ENCODE results near the gene RNF175.

The RNF175 gene

DNA sequence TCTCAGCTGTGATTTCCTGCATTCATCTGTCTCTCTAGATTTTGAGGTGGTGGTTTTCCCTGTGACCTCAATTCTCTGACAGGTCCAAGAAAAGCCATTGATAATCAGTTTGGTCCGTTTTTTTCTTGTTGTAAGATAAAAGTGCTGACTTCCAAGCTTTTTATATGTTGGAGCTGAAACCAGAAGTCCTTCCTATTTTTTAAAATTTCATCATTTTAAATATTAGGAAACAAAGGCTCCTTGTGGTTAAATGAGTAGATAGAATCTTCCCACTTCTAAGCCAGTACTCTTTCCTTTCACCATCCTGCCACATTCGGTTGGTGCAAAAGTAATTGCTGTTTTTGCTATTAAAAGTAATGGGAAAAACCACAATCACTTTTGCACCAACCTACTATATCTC lies 18.3 kb downstream of the RNF175 start:
- no peak for DNase-seq

- no peak for DNase-seq
Observed at GRCh38 chr4:153735906-153736461, 23.8 kb downstream of the RNF175 start.

GRCh38 chr4:153733751-153734448 lies 25.9 kb downstream of the RNF175 start:
- no peak for DNase-seq

- DNase-seq = no peak
Observed at GRCh38 chr4:153731239-153731638, 28.6 kb downstream of the RNF175 start.

DNA sequence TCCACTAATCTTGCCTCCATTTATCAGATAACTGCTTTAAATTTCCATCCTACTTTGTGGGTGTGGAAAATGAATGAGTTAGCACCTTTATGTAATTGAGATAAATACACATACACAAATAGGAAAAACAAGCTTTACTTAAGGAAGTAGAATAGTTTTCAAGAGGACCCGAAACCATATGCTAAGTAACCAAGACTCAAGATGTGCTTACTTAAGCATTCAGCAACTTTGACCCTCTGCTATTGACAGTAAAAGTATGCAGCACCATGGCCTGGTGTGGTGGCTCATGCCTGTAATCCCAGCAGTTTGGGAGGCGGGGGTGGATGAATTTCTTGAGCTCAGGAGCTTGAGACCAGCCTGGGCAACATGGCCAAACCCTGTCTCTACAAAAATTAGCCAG lies 29.9 kb downstream of the RNF175 start:
- DNase-seq = no peak

DNA sequence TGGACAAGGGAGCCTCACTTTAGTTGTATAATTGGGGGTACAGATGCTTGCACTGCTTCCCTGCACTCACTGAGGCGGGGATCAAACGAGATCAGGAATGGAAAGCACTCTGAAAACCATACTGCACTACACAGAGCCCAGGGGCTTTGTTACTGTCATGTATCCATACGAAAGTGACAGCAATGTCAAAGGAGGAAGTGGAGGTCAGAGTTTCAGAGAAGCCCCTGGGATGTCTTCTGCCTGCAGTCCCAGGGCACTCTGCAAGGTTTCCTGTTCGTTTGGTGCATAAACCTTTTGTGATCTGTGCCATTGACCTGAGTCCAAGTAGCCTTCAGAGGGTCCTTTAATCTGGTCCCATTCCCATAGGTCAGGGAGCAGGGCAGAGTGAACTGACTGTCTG lies 31.2 kb downstream of the RNF175 start:
- DNase-seq = no peak

DNA sequence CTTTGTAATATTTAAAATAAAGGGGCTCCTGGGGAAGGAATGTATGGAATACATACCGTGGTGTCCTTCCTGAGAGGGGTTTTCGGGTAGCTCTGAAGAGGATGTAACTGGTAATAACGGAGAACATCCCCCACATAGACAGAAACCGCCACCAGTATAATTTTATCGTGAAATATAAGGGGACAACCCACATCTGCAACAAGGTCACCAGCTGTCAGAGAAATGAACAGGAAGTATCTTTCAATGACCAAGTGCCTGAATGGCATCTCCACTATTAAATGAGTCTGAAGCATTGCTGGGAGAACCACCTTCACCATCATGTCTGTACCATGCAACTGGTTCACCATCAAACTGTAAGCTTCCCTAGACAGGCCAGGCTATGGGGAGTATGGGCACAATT lies 31.7 kb downstream of the RNF175 start:
- DNase-seq = no peak

DNA sequence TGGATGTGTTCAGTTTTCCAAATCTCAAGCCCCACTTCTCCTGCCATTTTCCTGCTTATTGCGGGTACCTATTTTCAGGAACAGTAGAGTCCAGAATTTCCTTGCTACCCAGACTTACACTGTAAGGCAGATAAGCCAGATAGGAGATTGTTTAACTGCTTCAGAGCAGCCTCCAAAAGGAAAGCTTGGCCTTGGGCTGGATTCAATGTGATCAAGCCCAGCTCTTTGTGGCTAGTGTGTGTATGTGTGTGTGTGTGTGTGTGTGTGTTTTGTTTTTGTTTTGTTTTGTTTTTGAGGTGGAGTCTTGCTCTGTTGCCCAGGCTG lies 34.0 kb downstream of the RNF175 start:
- no peak for DNase-seq

DNA sequence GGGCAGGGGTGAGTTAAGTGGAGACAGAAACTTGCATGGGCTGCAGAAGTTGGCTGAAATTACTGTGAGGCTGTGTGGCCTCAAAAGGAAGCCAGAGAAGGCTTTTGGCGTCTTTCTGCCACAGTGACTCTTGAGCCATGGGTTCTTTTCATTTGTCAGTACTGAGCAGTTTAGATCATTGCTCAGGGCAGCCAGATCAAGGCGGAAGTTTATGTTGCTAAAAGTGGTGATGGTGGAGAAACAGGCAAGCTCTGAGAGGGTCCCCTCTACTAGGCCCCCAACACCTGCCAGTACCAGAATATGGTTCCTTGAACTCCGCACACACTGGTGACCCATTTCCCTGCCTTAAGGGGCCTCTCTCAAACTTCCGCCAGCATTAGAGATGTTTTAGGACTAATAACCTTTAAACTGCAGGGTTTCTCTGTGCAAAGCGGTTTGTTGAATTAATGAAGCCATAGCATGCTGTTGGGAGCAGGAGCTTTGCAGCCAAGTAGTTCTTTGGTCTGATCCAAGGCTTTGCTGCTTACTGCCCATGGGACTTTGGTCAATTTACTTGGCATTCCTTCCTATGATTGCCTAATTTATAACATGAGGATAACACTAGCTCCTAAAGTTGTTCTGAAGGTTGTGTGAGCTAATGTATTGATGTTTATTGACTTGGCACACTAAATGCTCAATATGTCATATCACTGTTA lies 34.5 kb downstream of the RNF175 start:
- no peak for DNase-seq

DNA sequence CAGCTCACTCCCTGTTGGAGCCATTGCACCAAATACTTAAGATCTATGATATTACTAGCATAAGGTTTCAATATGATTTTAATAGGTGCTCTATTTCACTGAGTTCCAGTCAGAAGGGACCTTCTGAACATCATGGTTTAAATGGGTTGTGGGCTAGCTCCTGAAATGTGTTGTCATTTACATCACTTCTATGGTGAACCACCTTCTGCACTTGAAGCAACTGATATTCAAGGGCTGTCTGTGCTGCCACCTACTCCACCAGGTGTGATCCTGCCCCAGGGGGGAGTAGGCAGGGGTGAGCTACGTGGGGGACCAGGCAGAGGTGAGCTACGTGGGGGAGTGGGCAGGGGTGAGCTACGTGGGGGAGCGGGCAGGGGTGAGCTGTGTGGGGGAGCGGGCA lies 35.2 kb downstream of the RNF175 start:
- DNase-seq = no peak

DNA sequence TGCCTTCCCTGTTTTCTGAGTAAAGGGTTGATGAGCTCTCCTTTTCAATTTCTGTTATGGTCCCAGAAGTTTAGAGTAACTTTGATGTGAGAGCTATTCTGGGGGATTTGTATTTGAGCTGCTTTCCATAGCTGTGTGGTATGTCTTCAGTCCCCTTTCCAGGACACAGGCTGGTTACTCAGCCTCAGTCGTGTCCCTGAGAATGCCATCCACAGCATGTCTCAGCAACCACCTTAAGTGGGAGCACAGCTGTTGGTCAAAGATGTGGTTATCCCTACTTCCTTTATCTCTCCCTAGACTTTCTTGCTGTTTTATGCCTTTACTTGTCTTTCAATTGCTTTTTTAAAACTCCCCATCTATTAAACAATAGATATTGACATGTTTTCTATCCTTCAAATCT lies 37.8 kb downstream of the RNF175 start:
- no peak for DNase-seq

DNA sequence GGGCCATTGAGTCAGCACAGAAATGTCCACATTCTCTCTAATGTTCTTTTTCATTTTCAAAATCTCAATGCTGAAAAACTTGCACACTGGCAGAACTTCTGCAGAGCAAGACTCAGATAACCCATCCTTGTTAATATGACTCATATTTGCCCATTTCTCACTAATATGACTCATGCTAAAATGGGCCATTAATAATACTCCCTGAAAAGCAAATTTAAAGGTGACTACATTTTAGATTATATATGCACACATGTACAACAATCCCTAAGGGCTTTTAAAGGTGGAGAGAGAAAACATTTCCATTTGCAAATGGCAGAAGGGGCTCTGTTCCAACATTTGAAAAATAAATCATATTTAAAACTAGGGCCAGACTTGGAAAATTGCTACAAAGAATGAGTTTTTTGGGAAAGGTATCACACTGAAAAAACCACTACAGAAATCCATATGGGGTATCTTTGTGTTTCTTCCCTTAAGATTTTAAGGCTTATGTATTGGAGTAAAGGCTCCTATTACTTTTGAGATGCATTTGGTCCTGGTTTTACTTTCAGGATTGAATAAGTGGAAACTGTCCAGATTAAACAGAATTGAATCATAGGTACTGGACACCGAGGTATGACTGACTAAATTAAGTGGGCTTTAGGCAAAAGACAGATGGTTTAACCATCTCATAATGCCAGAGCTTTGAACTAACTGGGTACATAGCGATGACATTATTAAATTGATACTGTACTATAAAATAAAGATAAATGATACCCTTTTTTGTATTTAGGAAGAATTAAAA lies 45.8 kb downstream of the RNF175 start:
- DNase-seq = no peak

- no peak for DNase-seq
Observed at GRCh38 chr4:153710681-153711080, 49.1 kb downstream of the RNF175 start.

DNA sequence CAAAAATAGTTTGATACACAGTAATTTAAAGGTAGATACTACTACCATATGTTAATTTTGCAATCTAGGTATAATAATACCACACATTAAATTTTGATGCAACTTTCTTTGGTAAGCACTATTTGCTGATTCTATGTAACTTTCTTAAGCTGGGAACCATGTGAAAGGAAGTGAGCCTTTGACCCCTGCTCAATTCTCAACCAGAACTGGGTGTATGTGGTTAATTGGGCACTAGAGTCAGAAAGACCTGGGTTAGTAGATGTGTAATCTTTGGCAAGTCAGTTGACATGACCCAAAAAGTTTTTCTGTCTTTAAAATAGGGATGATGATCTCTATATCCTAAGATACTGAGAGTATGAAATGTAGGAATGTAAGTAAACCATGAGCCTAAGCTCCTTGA lies 53.3 kb downstream of the RNF175 start:
- no peak for DNase-seq

DNA sequence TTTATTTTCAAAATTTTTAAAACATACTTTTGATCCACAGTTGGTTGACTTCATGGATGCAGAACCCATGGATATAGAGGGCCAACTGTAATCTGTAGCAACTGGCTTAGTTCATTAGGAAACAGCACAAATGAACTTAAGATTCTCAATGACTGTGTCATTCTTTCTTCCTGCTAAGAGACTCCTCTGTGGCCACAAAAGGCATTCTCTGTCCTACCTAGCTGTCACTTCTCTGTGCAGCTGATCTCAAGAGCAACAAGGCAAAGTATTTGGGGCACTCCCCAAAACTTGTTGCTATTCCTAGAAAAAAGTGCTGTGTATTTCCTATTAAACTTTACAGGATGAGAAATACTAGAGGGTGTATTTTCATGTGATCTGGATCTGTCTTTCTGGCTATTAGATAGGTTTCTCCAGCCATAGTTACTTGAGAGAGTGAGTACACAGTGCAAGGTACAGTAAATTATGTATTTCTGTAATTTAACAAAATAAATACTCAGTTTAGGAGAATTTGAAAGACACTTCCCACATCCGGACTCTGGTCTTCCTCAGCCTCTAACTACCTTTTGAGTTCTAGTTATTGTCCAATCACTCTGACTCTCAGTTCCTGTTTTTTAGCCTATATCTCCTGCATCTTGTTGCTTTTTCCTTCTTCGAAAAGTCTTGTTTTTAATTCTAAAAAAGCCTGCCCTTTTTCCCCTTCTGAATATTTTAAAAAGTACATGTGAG lies 53.9 kb downstream of the RNF175 start:
- no peak for DNase-seq

DNA sequence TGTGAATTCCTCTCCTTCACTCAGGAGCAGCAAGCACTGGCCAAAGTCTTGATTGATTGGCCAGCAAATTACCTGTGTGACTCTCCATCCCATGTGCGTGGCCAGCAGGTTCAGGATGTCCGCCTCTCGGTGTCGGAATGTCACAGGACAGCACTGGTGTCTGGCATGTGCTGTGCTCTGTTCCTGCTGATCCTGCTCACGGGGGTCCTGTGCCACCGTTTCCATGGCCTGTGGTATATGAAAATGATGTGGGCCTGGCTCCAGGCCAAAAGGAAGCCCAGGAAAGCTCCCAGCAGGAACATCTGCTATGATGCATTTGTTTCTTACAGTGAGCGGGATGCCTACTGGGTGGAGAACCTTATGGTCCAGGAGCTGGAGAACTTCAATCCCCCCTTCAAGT lies 55.3 kb downstream of the RNF175 start:
- no peak for DNase-seq

DNA sequence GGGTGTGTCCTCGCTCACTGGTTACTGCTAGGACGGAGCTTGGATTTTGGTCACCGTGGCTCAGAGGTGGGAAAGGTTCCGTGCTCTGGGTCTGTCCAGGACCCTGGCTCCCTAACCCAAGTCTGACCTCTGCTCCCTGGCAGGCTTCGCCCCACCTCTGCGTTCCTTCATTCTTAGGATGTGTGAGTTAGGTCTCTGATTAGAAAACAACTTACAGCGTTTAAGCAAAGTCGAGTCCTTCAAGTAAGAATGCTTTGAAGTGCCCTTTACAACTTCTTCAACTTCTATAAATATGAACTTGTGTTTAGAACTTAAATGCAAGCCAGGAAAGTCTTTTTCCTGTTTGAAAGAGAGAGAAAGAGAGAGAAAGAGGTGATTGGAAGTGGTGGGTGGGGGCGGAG lies 74.9 kb downstream of the RNF175 start:
- no peak for DNase-seq

GRCh38 chr4:153684182-153684970 lies 75.4 kb downstream of the RNF175 start, which contains the start of gene TLR2:
TSS of gene TLR2 (plus strand) at chr4:153684280. CDS start at chr4:153702908, 18,628 bp downstream.
- no peak for DNase-seq

DNA sequence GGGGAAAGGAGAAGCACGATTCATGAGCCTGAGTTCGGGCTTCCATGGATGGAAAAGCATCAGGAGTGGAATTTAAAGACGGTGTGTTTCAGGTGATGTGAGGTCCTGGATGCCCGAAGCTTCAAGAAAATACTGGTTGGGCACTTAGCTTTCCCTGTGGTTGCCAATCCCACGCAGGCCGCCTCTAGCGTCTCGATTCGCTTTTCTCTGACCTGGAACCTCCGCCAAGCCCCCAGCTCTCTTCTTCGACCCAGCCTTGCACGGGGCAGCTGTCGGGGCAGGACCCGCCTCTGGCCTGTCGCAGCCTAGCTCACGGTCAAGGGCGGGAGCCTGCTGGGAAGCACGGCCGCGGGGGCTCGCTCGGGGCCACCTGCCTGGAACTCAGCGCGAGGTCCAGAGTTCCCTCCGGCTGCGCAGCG lies 76.1 kb downstream of the RNF175 start:
- no peak for DNase-seq

- no peak for DNase-seq
Observed at GRCh38 chr4:153679486-153679885, 80.3 kb downstream of the RNF175 start.

GRCh38 chr4:153676984-153677383 lies 82.8 kb downstream of the RNF175 start:
- no peak for DNase-seq

- no peak for DNase-seq
Observed at GRCh38 chr4:153676486-153676885, 83.3 kb downstream of the RNF175 start.
